Cardiac fibroblast (primary cell): Measurements from ENCODE around the gene STEAP2.
A peak's percentile ranks its signal among the peaks of the same experiment; 100 is the strongest.

Source experiments
- DNase-seq, 2 donors: peaks; one replicate each; pipeline versions ENCODE4 v3.0.0 to v3.0.0-alpha.2; 2010; ENCODE audit warnings: low read depth in 2 of 2
- H3K4me3 ChIP-seq, 2 donors: replicated peaks in 1 of 2; 1 replicate in 1 of 2; 2 replicates in 1 of 2; pipeline ENCODE4 v1.5.1; 2011; ENCODE audit warnings: low read depth in 2 of 2, low read length in 2 of 2, mild to moderate bottlenecking in 2 of 2, moderate library complexity in 1 of 2
- TF ChIP-seq, protein P1 (sequence below): IDR thresholded peaks from one replicate; pipeline ENCODE4 v1.5.1; 2011; ENCODE audit warnings: low read depth, mild to moderate bottlenecking, low read length, inconsistent platforms

STEAP2 gene

DNA sequence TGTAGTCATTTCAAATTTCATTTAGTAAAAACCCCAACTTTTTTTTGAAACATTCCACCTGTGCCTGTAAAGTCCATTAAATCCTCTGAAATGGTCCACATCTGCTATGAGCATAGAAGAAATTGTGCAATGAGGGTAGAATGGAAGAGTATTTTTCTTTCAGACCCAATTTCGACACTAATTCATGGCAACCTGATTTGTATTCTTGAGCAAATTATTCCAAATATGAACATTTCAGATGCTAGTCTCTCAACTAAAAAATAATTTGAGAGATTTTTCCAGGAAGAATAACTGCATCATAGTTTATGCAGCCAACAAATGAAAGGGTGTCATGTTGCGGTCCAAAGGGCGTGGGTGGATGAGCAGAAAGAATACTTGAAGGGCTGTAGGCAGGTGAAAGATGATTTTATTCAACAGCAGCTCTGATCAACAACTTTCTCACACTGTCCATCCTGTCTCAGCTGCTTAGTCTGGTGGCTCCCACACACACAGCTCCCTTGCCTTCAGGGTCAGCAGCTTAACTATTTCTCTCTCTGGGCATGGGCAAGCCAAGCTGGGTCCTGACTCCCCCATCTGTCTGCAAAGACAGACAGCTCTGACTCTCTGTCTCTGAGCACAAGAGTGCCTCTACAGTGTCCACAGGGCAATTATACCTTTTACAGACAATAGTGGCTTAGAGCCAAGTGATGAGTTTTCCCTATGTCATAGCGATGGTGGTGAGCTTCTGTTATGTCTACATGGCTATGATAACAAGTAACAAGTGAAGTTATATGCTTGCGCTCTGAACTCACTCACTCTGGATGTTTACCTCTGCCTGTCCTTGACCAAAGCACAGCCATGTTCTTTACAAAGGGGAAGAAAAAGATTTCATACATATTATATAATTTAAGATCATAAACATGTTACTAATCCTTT lies 11.5 kb downstream of the STEAP2 start:
- peak; percentile 37 to 66 for DNase-seq
- TF ChIP-seq, protein P1, sequence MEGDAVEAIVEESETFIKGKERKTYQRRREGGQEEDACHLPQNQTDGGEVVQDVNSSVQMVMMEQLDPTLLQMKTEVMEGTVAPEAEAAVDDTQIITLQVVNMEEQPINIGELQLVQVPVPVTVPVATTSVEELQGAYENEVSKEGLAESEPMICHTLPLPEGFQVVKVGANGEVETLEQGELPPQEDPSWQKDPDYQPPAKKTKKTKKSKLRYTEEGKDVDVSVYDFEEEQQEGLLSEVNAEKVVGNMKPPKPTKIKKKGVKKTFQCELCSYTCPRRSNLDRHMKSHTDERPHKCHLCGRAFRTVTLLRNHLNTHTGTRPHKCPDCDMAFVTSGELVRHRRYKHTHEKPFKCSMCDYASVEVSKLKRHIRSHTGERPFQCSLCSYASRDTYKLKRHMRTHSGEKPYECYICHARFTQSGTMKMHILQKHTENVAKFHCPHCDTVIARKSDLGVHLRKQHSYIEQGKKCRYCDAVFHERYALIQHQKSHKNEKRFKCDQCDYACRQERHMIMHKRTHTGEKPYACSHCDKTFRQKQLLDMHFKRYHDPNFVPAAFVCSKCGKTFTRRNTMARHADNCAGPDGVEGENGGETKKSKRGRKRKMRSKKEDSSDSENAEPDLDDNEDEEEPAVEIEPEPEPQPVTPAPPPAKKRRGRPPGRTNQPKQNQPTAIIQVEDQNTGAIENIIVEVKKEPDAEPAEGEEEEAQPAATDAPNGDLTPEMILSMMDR: no peak
- H3K4me3 ChIP-seq: no peak overlapping the region

DNA sequence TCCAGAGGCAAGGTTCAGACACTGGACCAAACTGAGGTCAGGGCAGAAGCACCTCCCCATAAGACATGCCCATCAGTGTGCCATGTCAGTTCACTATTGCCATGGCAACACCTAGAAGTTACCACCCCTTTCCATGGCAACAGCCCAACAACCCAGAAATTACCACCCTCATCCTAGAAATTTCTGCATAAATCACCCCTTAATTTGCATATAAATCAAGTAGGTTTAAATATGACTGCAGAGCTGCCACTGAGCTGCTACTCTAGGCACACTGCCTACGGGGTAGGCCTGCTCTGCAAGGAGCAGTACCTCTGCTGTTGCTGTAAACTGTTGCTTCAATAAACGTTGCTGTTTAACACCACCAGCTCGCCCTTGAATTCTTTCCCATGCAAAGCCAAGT lies 12.7 kb downstream of the STEAP2 start:
- DNase-seq: no peak
- TF ChIP-seq, protein P1: no peak
- no peak overlapping the region for H3K4me3 ChIP-seq

DNA sequence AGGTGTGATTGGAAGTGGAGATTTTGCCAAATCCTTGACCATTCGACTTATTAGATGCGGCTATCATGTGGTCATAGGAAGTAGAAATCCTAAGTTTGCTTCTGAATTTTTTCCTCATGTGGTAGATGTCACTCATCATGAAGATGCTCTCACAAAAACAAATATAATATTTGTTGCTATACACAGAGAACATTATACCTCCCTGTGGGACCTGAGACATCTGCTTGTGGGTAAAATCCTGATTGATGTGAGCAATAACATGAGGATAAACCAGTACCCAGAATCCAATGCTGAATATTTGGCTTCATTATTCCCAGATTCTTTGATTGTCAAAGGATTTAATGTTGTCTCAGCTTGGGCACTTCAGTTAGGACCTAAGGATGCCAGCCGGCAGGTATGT lies 13.6 kb downstream of the STEAP2 start:
- DNase-seq: no peak
- TF ChIP-seq, protein P1: no peak
- no peak overlapping the region for H3K4me3 ChIP-seq

DNA sequence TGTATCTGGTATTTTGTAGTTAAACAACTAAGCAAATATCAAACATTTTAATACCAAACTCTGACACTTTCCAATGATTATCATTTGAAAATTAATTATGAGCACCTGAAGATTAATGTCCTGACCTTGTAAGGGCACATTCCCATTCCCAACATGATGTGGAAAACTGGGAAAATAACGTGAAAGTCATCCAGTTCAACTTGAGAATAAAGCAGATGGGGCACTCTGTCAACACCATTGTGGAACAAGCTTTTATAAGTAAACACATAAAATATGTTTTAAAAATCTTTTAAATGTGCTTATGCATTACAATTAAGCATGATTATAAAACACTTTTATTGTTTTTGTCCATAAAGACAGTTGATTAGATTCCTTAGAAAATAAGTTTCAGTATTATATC lies 14.1 kb downstream of the STEAP2 start:
- TF ChIP-seq, protein P1: no peak
- DNase-seq: no peak
- H3K4me3 ChIP-seq: no peak overlapping the region

DNA sequence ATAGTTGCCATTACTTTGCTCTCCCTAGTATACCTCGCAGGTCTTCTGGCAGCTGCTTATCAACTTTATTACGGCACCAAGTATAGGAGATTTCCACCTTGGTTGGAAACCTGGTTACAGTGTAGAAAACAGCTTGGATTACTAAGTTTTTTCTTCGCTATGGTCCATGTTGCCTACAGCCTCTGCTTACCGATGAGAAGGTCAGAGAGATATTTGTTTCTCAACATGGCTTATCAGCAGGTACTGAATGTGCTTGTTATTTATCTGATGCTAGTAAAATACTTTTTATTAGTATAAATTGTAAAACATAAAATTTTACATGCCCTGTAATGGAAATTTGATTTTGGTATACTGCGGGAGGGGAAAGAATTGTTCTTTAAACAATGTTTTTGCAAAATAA lies 15.7 kb downstream of the STEAP2 start:
- no peak overlapping the region for H3K4me3 ChIP-seq
- TF ChIP-seq, protein P1: no peak
- no peak for DNase-seq

GRCh38 chr7:90229682-90230081 lies 18.1 kb downstream of the STEAP2 start:
- no peak overlapping the region for H3K4me3 ChIP-seq
- no peak for DNase-seq
- TF ChIP-seq, protein P1: no peak
